Measurements from ENCODE around the gene POTEI. TPM values are rescaled to one million over a fixed set of nuclear protein-coding genes. Genes with fewer than 3 reads are reported as not detected.

Gene POTEI
- total RNA-seq = under 0.01 TPM in 1 of 2 replicates, not detected in the other

DNA sequence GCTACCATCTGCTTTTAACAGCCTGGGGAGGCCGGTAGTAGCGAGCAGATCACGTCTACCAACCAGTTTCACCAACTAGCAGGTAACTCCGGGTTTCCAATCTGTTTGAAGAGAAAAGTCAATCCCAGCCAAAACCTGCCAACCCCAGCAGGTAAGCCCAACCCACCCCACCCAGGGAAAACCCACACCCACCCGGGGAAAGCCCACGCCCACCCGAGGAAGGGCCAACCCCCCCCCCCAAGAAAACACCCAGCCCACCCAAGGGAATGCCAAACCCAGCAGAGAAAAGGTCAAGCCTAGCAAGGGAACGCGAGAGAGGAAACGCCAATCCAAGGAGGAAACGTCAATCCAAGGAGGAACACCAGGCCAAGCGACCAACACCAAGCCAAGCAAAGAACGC is at the start of gene POTEI:
POTEI (minus strand) TSS at position 101 of the 400 bp plus-strand sequence; CDS start at position 8, 93 bp downstream.

DNA sequence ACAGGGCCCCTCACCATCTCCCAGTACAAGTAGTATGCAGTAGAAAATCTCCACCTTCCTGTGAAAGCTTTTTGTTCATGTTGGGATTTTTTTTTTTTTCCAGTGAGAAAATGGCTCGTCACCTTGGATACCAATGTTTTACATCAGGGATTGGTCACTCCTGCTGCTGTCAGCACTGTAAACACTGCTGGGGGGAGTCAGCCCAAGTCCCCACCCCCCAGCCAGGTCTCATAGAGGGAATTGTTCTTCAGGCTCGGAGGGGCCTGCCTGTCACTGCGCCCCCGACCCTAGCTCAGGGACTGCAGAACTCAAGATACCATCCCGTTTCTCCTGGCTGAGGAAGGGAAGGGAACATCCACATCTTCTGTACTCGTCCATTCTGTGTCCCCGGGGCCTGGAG is 11.9 kb upstream of the POTEI start, which contains the start of gene CFC1B:
CFC1B (plus strand) TSS at position 231 of the 400 bp plus-strand sequence. CDS start 263 bp downstream, outside the sequence.

Other genes starting within 250 kb of the POTEI start
- 84.8 and 97.4 TPM in 2 replicates for gene IMP4, start 166.4 kb downstream of the POTEI start, total RNA-seq
- 8.2 and 8.6 TPM in 2 replicates for gene PTPN18, start 153.3 kb downstream of the POTEI start, total RNA-seq
- gene CFC1B, start 11.9 kb upstream of the POTEI start, total RNA-seq = not detected in 2 replicates
- not detected in 2 replicates for gene CFC1, start 90.2 kb upstream of the POTEI start, total RNA-seq
- gene POTEJ, start 102.1 kb upstream of the POTEI start, total RNA-seq = not detected in 2 replicates
- not detected in 2 replicates for gene GPR148, start 219.7 kb upstream of the POTEI start, total RNA-seq
- gene AMER3, start 246.2 kb upstream of the POTEI start, total RNA-seq = not detected in 2 replicates

All from smooth muscle cell of bladder (primary cell).